ENCODE measurements around the gene ZBTB4. TPM values are rescaled to one million over a fixed set of nuclear protein-coding genes. Genes with fewer than 3 reads are reported as not detected.
"Not testable (repeated sequence)": the region's sequence is repeated elsewhere in the genome, so short reads cannot be mapped to it uniquely, and the experiment has no call there.

ZBTB4 gene
- polyA plus RNA-seq, 12 donors: 20.6 to 54.7 (median 24.4) TPM; not detected in 1

GRCh38 chr17:7475764-7476422 lies 3.5 kb downstream of the ZBTB4 start:
- DNase-seq: no peak

- not testable (repeated sequence) for DNase-seq
Observed at GRCh38 chr17:7474767-7475166, 4.7 kb downstream of the ZBTB4 start.

DNA sequence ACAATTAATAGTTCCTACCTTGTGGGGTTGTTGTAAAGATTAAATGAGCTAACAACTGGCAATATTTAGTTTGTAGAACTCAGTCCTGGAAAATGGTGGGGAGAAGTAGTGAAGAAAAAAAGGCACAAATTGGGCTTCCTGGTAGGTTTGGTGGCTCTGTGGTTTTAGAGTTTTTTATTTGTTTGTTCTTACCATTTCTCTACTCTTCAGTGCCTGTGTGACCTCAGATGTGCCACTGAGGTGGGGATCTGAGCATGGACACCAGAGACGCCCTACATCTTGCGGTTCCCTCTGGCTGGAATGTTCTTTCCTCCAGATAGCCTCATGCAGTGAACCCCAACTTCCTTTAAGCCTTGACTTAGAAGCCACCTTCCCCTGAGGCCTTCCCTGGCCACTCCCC lies 7.7 kb downstream of the ZBTB4 start:
- DNase-seq: no peak

- not testable (repeated sequence) for DNase-seq
Observed at GRCh38 chr17:7470457-7470973, 8.9 kb downstream of the ZBTB4 start.

DNA sequence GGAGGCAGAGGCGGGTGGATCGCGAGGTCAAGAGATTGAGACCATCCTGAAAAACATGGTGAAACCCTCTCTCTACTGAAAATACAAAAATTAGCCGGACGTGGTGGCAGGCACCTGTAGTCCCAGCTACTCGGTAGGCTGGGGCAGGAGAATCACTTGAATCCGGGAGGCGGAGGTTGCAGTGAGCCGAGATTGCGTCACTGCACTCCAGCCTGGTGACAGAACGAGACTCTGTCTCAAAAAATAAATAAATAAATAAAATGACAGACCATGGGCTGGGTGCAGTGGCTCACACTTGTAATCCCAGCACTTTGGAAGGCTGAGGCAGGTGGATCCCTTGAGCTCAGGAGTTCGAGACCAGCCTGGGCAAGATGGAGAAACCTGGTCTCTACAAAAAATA lies 9.6 kb downstream of the ZBTB4 start:
- not testable (repeated sequence) for DNase-seq

DNA sequence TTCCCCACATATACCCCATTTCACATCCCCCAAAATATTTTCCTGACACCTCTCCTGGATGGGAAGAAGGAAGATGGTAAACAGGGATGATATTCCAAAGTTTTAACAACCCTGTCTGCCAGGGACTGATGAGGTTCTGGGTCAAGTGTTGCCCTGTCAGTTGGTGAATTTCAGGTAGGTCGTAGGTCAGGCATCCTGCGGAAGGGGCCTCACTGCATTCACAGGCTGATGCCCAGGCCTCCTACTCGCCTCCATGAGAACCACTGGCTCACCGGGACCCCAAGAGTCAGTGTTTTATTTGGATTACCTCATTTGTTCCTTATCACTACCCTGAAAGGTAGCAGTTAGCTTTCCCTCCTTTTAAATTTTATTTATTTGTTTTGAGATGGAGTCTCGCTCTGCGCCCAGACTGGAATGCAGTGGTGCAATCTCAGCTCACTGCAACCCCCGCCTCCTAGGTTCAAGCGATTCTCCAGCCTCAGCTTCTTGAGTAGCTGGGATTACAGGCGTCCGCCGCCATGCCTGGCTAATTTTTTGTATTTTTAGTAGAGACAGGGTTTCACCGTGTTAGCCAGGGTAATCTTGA lies 10.5 kb downstream of the ZBTB4 start:
- no peak for DNase-seq

- DNase-seq: no peak
Observed at GRCh38 chr17:7468290-7468689, 11.1 kb downstream of the ZBTB4 start.

DNA sequence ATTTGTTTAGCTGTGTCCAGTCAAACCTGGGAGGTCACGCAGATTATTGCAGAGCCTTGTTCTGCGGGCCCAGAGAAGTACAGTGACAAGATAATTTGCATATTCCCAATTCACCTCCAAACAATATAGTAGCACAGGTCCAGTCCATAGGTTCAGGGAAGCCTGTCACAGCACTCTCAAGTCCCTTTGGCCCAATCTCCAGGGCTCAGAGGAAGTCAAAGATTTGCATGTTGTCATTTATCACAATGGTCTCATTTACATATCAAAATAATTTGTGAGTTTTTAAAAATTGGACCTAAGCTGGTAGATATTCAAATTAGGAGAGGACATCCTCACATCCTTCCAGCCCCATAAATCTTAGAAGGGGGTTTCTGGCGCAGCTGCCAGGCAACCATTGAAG lies 11.9 kb downstream of the ZBTB4 start:
- DNase-seq: no peak

GRCh38 chr17:7466639-7467341 lies 12.6 kb downstream of the ZBTB4 start:
- DNase-seq: no peak

- DNase-seq: no peak
Observed at GRCh38 chr17:7466318-7466638, 13.2 kb downstream of the ZBTB4 start.

DNA sequence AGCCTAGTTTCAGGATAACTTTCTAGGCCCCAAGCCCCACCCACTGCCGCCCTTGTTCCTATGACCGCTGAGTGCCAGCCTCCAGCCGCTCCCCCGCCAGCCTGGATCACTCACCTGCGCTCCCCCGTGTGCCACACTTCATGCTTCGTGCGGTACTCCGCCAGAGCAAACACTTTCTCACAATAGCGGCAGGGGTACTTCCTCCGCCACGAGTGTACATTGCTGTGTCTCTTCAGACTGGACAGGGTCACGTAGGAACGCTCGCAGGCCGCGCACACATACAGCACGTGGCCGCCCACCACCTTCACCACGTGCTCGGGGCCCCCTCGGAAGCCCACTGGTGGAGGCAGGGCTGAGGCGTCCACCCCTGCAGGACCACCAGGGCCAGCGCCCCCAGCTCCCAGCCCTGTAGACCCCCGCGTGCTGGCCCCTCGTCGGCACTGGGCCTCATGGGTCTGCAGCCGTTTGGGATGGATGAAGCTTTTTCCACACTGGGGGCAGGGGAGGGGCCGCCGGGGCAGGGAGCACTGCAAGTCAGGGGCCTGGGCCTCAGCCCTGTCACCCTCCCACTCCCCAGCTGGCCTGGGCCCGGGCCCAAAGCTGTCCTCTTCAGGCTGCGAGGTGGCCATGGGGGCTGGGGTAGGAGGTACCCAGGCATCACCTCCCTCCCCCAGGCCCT lies 13.7 kb downstream of the ZBTB4 start:
- DNase-seq: no peak

GRCh38 chr17:7464081-7464480 lies 15.3 kb downstream of the ZBTB4 start:
- no peak for DNase-seq

- DNase-seq: no peak
Observed at GRCh38 chr17:7463372-7463846, 16.0 kb downstream of the ZBTB4 start.

DNA sequence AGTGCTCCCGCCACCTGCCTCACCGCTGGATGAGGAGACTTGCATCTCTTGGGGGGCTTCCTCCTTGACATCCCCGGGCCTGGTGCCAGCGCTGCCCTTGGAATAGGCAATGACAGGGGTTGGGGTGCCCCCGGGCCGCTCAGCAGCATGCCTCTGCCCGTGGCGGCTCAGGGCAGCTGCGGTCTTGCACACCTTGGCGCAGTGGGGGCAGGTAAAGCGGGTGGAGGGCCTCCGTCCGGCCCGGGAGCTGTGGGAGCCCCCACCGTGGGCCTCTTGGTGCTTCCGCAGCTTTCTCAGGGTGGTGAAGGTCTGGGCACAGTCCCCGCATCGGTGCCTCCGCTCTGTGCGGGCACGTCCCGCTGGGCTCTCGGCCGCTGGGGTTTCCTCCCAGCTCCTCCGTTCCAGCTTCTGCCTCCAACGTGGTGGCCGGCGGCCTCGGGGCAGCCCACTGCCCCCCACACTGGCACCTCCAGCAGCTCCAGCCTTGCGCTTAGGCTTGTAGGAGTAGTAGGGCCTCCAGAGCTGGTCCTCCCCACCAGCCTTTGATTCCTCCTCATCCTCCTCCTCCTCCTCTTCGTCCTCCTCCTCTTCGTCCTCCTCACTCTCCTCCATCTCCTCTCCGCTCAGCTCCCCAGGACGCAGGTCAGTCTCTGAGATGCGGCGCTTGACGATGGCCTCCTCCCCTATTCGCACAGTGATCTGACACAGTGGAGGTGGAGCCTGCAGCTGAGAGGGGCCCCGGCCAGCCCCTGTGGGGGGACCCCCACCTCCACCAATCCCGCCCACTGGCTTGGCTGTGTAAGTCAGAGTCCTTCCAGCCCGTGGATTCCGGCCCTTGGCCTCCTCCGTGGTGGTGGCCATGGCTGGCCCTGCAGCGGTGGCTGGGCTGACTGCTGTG lies 16.7 kb downstream of the ZBTB4 start:
- no peak for DNase-seq

DNA sequence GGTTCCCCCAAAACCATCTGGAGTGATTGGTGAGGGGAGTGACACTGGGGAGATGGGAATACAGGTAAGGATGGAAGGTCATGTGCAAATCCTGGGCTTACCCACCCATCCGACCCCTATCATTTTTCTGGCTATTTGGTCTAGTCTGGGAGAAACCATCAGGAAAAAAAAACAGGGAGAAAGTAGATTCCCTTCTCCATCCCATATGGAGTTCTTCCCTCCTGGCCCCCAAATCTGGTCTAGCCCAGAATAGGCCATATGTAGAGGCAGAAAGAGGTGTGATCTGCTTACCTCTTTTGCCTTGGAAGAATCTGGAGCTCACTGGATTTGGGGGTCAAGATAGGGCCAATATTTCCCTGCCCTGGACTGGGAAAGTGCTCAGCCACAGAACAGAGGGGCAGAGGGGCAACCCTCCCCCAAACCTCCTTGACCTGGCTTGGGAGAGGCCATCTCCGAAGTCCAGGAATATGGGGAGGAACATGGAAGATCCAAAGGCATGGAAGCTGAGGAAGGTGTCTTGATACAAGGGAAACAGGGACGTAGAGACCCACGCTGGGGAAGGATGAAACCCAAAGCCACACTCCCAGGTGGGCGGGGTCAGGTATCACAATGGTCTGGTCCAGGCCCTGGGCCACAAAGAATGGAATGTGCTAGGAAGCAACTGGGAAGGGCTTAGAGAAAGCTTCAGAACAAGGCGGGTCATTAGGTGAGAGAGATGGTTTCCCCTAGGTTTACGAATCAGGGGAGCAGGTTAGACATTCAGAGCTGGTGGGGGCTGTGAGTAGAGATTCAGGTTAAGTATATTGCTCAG lies 18.4 kb downstream of the ZBTB4 start:
- no peak for DNase-seq

DNA sequence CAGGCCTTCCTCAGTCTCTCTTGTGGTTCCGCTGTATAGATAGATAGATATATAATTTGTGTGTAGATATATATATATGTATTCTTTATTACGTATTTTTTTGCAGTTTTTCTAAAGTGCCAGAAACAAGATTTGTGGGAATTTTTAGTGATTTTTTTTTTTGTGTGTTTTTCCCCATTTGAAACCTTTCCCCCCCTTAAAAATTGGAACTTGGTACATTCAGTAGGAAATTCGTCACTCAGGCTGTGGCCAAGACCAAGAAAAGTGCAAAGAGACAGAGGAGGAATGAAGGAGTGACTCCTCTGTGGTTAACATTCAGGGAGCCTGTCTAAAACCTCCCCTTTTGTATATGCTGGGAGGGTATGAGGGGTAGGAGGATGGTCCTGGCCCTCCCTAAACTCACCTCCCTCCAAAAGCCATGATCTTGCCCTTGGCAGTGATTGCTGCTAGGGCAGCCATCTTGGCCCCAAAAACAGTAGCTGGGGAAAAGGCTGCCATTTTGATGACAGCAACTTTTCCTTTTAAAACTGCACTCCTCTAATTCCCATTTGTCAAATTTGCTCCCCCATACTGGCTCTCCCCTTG lies 19.4 kb downstream of the ZBTB4 start:
- no peak for DNase-seq

- no peak for DNase-seq
Observed at GRCh38 chr17:7448461-7448860, 31.0 kb downstream of the ZBTB4 start.

DNA sequence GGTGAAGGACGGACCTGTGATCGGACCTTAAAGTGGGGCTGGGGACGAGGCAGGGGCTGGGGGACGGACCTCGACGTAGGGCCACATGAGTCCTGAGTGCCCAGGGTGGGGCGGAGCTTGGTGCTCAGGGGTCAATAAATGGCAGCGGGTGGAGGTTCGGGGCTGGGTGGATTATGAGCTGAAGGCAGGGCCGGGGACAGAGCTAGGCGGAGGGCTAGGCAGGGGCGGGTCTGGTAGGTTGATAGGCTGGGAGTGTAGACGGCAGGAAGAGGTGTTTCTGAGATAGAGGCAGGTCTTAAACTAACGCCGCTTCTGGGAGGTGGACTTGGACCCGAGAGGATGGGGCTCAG lies 33.8 kb downstream of the ZBTB4 start:
- no peak for DNase-seq

DNA sequence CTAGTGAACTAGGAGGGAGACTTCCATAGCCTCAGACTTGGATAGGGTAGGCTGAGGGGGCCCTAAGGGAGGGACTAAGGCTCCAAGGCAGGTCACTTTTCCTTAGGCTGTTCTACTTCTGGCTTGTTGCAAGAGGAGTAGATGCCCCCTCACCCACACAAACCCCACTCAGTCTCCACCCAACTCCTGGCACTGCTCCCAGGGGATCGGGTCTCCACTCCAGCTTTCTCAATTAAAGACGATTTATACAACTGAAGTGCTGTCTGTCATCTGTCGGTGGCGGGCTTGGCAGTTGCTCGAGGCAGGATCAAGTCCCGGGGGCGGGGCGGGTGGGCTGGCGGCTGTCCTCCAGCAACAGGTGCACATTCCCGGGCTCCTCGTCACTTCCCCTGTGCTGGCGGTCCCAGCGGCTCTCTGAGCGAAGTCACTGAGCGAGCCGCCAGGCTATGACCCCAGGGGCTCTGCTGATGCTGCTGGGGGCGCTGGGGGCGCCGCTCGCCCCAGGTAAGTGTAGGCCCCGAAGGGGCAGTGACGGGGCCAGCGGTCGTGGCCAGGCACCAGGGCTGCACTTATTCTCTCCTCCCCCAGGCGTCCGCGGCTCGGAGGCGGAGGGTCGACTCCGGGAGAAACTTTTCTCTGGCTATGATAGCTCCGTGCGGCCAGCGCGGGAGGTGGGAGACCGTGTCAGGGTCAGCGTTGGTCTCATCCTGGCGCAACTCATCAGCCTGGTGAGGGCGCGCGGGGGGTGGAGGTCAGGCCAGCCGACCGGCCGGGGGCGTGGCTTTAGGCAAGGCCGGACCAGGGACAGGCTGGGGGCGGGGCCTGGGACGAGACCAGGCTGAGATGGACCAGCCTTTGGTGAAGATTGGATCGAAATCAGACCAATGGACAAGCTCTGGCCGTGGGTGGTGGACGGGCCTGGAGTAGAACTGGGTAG lies 34.5 kb downstream of the ZBTB4 start, which contains the start of gene CHRNB1:
TSS of gene CHRNB1 (plus strand) at position 380 of the 937 bp plus-strand sequence. CDS start at position 447, 67 bp downstream.
- no peak for DNase-seq

Measured in muscle of arm (tissue), 12 donors.